Esophagus muscularis mucosa (tissue), 4 donors: Measurements from ENCODE around the gene HELZ2.

Source experiments
- CTCF ChIP-seq, 3 experiments: fragments of 200-600 bp in 2 of 3; fragments of 450-650 bp in 1 of 3; sonication (generic) in 2 of 3; IDR thresholded peaks; one replicate each; pipeline ENCODE4 v1.5.1; 2017 to 2019; ENCODE audit warnings: antibody characterized with exemption in 3 of 3, mild to moderate bottlenecking in 2 of 3, moderate library complexity in 1 of 3
- EP300 ChIP-seq: sonication (generic); formaldehyde crosslinking; IDR thresholded peaks from one replicate; pipeline ENCODE4 v1.6.1; 2017; ENCODE audit warnings: antibody characterized with exemption
- POLR2A ChIP-seq: fragments of 450-650 bp; IDR thresholded peaks from one replicate; pipeline ENCODE4 v1.6.1; 2017; ENCODE audit warnings: antibody characterized with exemption, moderate library complexity, mild to moderate bottlenecking, low read depth
- POLR2AphosphoS5 ChIP-seq, 2 donors: sonication (generic); formaldehyde crosslinking; IDR thresholded peaks; one replicate each; pipeline ENCODE4 v1.6.1; 2017; ENCODE audit warnings: antibody characterized with exemption in 2 of 2

- no peak for TF ChIP-seq EP300
- TF ChIP-seq POLR2AphosphoS5 (IDR thresholded peaks at IDR 0.05), result no peak
- TF ChIP-seq CTCF (IDR thresholded peaks at IDR 0.05), result no peak
- TF ChIP-seq POLR2A, result no peak
Measured at GRCh38 chr20:63619505-63619904, 45.5 kb upstream of the HELZ2 start.
